ENCODE results near the gene LGALS4.
"Not testable (repeated sequence)": the region's sequence is repeated elsewhere in the genome, so short reads cannot be mapped to it uniquely, and the experiment has no call there.

GRCh38 chr19:38807374-38808098, 5.2 kb downstream of the LGALS4 start:
- TF ChIP-seq CTCF (IDR thresholded peaks at IDR 0.05; ENCODE audit: insufficient read depth, low read depth, low read length); EZH2 (IDR thresholded peaks at IDR 0.05; ENCODE audit: insufficient read depth, low read length): not testable (repeated sequence)
